Prostate gland (tissue), 2 donors: Measurements from ENCODE around the gene BTNL8. TPM values are rescaled to one million over a fixed set of nuclear protein-coding genes. Genes with fewer than 3 reads are reported as not detected.

Experiments
- DNase-seq: peaks from one replicate; pipeline ENCODE4 v3.0.0-alpha.2; 2019; ENCODE audit warnings: low spot score
- H3K27ac ChIP-seq, 2 donors: fragments of 200-600 bp; sonication (generic); 2 replicates each; pipeline ENCODE4 v1.5.1; 2017 to 2019
- H3K27me3 ChIP-seq: fragments of 200-600 bp; sonication (generic); replicated peaks from 2 replicates; pipeline ENCODE4 v1.5.1; 2019; ENCODE audit not compliant: insufficient read depth
- H3K36me3 ChIP-seq, 2 donors: fragments of 200-600 bp; sonication (generic); 1 replicate in 1 of 2; 2 replicates in 1 of 2; pipeline versions ENCODE4 v1.5.1 to v1.8.1; 2017 to 2019
- H3K4me1 ChIP-seq: fragments of 200-600 bp; sonication (generic); replicated peaks from 2 replicates; pipeline ENCODE4 v1.5.1; 2019
- H3K4me3 ChIP-seq, 2 donors: fragments of 200-600 bp; sonication (generic); 2 replicates each; pipeline ENCODE4 v1.5.1; 2017 to 2019
- H3K9me3 ChIP-seq: fragments of 200-600 bp; sonication (generic); 2 replicates; pipeline ENCODE4 v1.5.1; 2017
- POLR2A ChIP-seq: fragments of 450-650 bp; IDR thresholded peaks from one replicate; pipeline ENCODE4 v1.6.1; 2016; ENCODE audit warnings: antibody characterized with exemption, mild to moderate bottlenecking
- POLR2AphosphoS5 ChIP-seq: sonication (generic); formaldehyde crosslinking; IDR thresholded peaks from one replicate; pipeline ENCODE4 v1.6.1; 2017; ENCODE audit warnings: antibody characterized with exemption
- whole genome bisulfite sequencing: methylation state at CpG from one replicate; pipeline ENCODE4 v1.1.5; 2018; 5-methylcytosine and 5-hydroxymethylcytosine counted together
- intact Hi-C: fragments of 100-400 bp; cut with DNase I; formaldehyde crosslinking; loops from one replicate; pipeline ENCODE4 v1.14.2; 2022
- total RNA-seq, 2 donors: library from RNA; depleted of rRNA; stranded (reverse); fragments of >200 nt; gene quantifications; one replicate each; pipeline ENCODE4 v1.1.0, GENCODE V29; 2016
- TF ChIP-seq, protein P1 (sequence below), 4 experiments: fragments of 200-600 bp in 2 of 4; fragments of 450-650 bp in 2 of 4; sonication (generic) in 2 of 4; IDR thresholded peaks; 1 replicate in 3 of 4; 2 replicates in 1 of 4; pipeline ENCODE4 v1.5.1; 2016 to 2019; ENCODE audit warnings: antibody characterized with exemption in 4 of 4, mild to moderate bottlenecking in 2 of 4, moderate library complexity in 2 of 4

BTNL8 gene
- total RNA-seq = 1 to 10 TPM in 1 of 2 donors, under 1 TPM in 1; 0.14 to 8.3 TPM

DNA sequence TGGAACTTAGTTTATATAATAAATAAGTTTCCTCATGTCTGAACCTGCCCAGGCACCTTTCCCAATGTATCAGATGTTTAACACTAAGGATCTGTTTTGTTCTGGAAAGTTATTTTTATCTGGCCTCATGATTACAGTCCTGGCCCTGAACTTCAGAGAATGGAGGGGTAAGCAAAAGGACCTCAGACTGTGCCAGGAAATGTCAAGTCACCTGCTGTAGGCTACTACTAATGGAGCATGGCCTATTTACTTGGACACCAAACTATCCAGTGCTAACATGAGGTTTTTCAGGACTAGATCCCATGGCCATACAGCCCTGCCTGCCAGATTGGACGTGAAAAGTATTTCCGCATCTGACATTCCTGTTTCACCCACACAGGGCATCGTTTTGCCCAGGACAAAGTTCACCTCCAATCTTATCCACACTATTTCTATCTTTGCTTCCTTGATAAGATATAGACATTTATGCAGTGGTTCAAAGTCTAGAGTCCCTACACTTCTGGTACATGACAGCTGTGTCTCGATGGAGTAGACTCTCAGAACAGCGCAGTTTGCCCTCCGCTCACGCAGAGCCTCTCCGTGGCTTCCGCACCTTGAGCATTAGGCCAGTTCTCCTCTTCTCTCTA is at the start of gene BTNL8:
BTNL8 (plus strand) TSS at position 539 of the 626 bp plus-strand sequence. CDS start 152 bp downstream, outside the sequence.
- Histone ChIP-seq H3K4me3 (no peak within 1 kb of the TSS), H3K27me3 (no peaks in the 10 kb centered on the region), H3K4me1 (no peaks in the 10 kb centered on the region), H3K36me3 (no peaks in the 10 kb centered on the region), H3K9me3 (no peaks in the 10 kb centered on the region), H3K27ac (peak within 1 kb of the TSS; percentile 9 to 47)
- WGBS = 78% methylated on average over 9 of the region's 9 CpGs
- intact Hi-C loops = no loop called here
- TF ChIP-seq, protein P1, sequence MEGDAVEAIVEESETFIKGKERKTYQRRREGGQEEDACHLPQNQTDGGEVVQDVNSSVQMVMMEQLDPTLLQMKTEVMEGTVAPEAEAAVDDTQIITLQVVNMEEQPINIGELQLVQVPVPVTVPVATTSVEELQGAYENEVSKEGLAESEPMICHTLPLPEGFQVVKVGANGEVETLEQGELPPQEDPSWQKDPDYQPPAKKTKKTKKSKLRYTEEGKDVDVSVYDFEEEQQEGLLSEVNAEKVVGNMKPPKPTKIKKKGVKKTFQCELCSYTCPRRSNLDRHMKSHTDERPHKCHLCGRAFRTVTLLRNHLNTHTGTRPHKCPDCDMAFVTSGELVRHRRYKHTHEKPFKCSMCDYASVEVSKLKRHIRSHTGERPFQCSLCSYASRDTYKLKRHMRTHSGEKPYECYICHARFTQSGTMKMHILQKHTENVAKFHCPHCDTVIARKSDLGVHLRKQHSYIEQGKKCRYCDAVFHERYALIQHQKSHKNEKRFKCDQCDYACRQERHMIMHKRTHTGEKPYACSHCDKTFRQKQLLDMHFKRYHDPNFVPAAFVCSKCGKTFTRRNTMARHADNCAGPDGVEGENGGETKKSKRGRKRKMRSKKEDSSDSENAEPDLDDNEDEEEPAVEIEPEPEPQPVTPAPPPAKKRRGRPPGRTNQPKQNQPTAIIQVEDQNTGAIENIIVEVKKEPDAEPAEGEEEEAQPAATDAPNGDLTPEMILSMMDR (IDR thresholded peaks at IDR 0.05) = no peak
- peak; percentile 83 for TF ChIP-seq POLR2AphosphoS5
- DNase-seq = peak; percentile 71

- DNase-seq = no peak
- H3K27me3 ChIP-seq = no peaks in the 10 kb centered on the region
- H3K36me3 ChIP-seq = peaks cover 10 to 22% of the 10 kb centered on the region in 2 donors
- H3K9me3 ChIP-seq = no peaks in the 10 kb centered on the region
- no peak overlapping the region for H3K27ac ChIP-seq
- H3K4me1 ChIP-seq = no peaks in the 10 kb centered on the region
- H3K4me3 ChIP-seq = no peak overlapping the region
- intact Hi-C loops = no loop called here
- WGBS = 99% methylated on average over 4 of the region's 4 CpGs
- no peak for TF ChIP-seq POLR2AphosphoS5
- TF ChIP-seq POLR2A = no peak
- TF ChIP-seq, protein P1 (IDR thresholded peaks at IDR 0.05) = no peak
Observed at GRCh38 chr5:180849827-180850226, 49.1 kb upstream of the BTNL8 start.

- DNase-seq = no peak
- TF ChIP-seq, protein P1 (IDR thresholded peaks at IDR 0.05) = no peak
- TF ChIP-seq POLR2AphosphoS5 (no peak), POLR2A (no peak)
- Histone ChIP-seq H3K27ac (no peak overlapping the region), H3K9me3 (no peaks in the 10 kb centered on the region), H3K36me3 (peaks cover 10 to 22% of the 10 kb centered on the region in 2 donors), H3K4me3 (no peak overlapping the region), H3K27me3 (no peaks in the 10 kb centered on the region), H3K4me1 (no peaks in the 10 kb centered on the region)
- WGBS = 96% methylated on average over 10 of the region's 10 CpGs
- intact Hi-C loops = no loop called here
Observed at GRCh38 chr5:180850434-180851078, 48.4 kb upstream of the BTNL8 start.

GRCh38 chr5:180852495-180852894 is 46.5 kb upstream of the BTNL8 start:
- H3K4me3 ChIP-seq = no peak overlapping the region
- no peaks in the 10 kb centered on the region for H3K27me3 ChIP-seq
- DNase-seq = no peak
- peaks cover 10 to 22% of the 10 kb centered on the region in 2 donors for H3K36me3 ChIP-seq
- no peaks in the 10 kb centered on the region for H3K4me1 ChIP-seq
- 93% methylated on average over 4 of the region's 4 CpGs for WGBS
- no peak overlapping the region for H3K27ac ChIP-seq
- intact Hi-C loops = no loop called here
- TF ChIP-seq POLR2A (no peak), POLR2AphosphoS5 (no peak)
- TF ChIP-seq, protein P1 (IDR thresholded peaks at IDR 0.05) = no peak
- no peaks in the 10 kb centered on the region for H3K9me3 ChIP-seq
